DMS 273 (cell line): ENCODE measurements around the gene MIEF1.
"Not testable (repeated sequence)": the region's sequence is repeated elsewhere in the genome, so short reads cannot be mapped to it uniquely, and the experiment has no call there.

Source experiments
- DNase-seq: peaks from one replicate; lab custom pipeline; 2025; ENCODE audit not compliant: unreplicated experiment; lab: John Stamatoyannopoulos, UW

MIEF1 gene

DNA sequence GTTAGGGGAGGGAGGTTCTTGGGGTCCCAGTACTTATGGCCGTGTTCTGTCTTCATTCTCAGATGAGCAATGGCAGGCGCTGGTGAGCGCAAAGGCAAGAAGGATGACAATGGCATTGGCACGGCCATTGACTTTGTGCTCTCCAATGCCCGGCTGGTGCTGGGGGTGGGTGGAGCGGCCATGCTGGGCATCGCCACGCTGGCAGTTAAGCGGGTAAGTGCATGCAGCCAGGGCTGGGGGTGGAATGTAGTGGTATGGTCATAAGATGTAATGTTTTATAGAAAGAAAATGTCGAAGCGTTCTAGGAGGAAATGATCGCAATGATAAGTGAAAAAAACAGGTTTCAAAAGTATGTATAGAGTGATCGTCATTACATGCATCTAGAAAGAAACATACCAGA, 9.1 kb downstream of the MIEF1 start:
- no peak for DNase-seq

GRCh38 chr22:39512026-39512425, 9.9 kb downstream of the MIEF1 start:
- DNase-seq = no peak

DNA sequence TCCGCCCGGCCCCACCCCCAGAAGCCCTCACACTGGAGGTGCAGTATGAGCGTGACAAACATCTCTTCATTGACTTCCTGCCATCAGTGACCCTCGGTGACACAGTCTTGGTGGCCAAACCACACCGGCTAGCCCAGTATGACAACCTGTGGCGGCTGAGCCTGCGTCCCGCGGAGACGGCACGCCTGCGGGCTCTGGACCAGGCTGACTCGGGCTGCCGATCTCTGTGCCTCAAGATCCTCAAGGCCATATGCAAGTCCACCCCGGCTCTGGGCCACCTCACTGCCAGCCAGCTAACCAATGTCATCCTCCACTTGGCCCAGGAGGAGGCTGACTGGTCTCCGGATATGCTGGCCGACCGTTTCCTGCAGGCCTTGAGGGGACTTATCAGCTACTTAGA, 11.7 kb downstream of the MIEF1 start:
- DNase-seq = no peak

GRCh38 chr22:39514373-39514973, 12.4 kb downstream of the MIEF1 start:
- peak; percentile 53 for DNase-seq

GRCh38 chr22:39515266-39516050, 13.4 kb downstream of the MIEF1 start:
- DNase-seq = no peak

DNA sequence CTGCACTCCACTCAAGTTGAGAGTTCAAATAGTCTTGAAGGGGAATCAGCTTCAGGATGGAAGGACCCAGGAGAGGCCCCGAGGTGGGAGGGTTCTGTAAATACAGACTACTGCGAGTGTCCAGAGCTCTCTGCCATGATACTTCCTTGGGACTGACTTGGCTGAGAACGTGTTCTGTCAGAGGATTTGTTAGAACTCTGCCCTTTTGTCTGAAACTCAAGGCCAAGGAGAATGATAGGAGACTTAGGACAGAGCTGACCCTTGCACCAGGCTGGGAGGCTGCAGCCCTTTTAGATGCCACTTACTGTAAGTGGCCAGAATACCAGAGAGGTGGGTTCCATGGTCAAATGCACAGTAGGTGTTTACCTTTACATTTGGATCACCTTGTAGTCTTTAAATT, 15.4 kb downstream of the MIEF1 start:
- no peak for DNase-seq

- peak; percentile 41 for DNase-seq
Measured at GRCh38 chr22:39518144-39518786, 16.2 kb downstream of the MIEF1 start.

- DNase-seq = peak; percentile 83
Measured at GRCh38 chr22:39518996-39519680, 17.0 kb downstream of the MIEF1 start.

DNA sequence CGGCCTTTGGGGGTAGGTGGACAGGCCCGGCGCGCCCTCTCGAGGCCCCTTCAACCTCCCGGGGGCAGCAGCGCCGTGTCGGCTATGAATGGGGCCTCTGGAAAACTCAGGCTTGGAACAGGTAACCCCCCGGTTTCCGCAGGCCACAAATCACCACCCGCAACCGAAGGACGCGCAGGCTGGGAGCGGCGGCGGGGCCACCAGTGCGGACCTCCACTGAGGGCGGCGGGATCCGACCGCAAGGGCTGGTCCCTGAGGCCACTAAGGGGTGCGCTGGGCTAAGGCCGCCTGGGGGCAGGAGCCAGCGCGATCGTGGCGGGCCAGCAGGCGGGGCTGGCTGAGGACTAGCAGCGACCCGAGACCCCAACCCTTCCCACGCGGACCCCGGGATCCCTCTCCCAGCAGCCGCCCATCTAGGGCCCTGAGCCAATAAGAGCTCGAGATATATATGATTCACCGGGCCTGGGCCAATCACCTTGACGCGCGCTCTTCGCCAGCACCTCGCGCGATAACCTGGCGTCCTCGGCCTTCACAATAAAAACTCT, 17.7 kb downstream of the MIEF1 start:
- peak; percentile 98 for DNase-seq

- peak; percentile 96 for DNase-seq
Measured at GRCh38 chr22:39520226-39521105, 18.4 kb downstream of the MIEF1 start, which contains the start of gene ATF4. Gene ATF4 (plus strand): TSS chr22:39520562. CDS start chr22:39521446, 884 bp downstream.

DNA sequence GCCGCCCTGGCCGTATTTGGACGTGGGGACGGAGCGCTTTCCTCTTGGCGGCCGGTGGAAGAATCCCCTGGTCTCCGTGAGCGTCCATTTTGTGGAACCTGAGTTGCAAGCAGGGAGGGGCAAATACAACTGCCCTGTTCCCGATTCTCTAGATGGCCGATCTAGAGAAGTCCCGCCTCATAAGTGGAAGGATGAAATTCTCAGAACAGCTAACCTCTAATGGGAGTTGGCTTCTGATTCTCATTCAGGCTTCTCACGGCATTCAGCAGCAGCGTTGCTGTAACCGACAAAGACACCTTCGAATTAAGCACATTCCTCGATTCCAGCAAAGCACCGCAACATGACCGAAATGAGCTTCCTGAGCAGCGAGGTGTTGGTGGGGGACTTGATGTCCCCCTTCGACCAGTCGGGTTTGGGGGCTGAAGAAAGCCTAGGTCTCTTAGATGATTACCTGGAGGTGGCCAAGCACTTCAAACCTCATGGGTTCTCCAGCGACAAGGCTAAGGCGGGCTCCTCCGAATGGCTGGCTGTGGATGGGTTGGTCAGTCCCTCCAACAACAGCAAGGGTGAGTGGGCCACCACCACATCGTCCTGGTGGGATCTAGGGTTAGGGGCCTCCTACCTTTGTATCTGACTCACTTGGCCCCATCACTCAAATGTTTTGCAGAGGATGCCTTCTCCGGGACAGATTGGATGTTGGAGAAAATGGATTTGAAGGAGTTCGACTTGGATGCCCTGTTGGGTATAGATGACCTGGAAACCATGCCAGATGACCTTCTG, 19.2 kb downstream of the MIEF1 start:
- not testable (repeated sequence) for DNase-seq

DNA sequence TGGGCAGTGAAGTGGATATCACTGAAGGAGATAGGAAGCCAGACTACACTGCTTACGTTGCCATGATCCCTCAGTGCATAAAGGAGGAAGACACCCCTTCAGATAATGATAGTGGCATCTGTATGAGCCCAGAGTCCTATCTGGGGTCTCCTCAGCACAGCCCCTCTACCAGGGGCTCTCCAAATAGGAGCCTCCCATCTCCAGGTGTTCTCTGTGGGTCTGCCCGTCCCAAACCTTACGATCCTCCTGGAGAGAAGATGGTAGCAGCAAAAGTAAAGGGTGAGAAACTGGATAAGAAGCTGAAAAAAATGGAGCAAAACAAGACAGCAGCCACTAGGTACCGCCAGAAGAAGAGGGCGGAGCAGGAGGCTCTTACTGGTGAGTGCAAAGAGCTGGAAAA, 20.0 kb downstream of the MIEF1 start:
- not testable (repeated sequence) for DNase-seq

DNA sequence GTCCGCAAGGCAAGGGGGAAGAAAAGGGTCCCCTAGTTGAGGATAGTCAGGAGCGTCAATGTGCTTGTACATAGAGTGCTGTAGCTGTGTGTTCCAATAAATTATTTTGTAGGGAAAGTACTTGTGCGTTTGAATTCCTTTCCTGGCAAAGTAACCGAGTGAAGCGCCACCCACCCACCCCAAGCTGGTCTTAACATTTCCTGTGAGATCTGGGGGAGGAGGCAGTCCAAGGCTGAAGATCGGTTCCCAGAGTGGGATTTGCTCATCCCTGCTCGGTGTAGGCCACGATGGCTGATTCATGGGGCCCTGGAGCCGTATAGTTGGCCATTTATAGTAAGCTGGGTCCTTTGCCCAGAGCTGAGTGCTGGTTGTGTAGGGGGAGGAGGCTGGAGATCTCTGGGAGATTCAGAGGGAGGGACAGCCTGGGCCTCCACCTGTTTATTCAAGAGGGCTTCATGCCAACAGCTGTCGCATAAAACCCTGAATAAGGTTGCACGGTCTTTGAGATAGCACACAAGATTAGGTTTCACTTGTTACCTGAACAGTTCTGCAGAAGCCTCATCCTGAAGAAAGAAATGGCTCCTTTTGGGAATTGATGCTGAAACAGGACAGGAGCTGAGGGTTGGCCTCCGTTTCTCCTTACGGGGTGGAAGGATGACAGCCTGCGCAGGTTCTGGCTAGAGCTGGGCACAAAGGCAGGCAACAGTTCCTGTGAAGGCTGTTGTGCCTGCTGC, 20.6 kb downstream of the MIEF1 start:
- peak; percentile 85 for DNase-seq

- peak; percentile 50 for DNase-seq
Measured at GRCh38 chr22:39524089-39524752, 22.1 kb downstream of the MIEF1 start.

- peak; percentile 64 for DNase-seq
Measured at GRCh38 chr22:39524753-39525657, 22.9 kb downstream of the MIEF1 start.

DNA sequence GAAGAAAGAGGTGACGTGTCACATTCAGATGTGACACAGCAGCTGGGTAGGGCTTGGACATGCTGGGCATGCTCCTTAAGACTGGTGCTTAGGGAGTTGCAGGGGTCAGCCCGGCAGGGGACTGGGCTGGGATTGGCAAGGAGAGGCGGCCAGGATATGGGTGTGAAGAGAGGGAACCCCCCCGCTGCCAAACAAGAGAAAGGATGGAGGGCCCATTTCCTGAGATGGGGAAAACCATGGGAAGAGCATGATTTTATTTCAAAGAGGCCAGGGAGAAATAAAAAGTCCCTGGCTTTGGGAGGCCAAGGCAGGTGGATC, 23.5 kb downstream of the MIEF1 start:
- peak; percentile 55 for DNase-seq

- DNase-seq = peak; percentile 54
Measured at GRCh38 chr22:39526736-39527171, 24.7 kb downstream of the MIEF1 start.
